Stimulated activated CD4-positive, alpha-beta T cell treated with anti-CD3 and anti-CD28 coated beads, Interleukin-15, amount 100 ng/mL, for 48 hours (primary cell): ENCODE results near the gene EPC1.
A peak's percentile ranks its signal among the peaks of the same experiment; 100 is the strongest.
"Not testable (repeated sequence)": the region's sequence is repeated elsewhere in the genome, so short reads cannot be mapped to it uniquely, and the experiment has no call there.

Source experiments
- DNase-seq, 2 donors: peaks; one replicate each; pipeline ENCODE4 v3.0.0-alpha.2; 2020; ENCODE audit warnings: low read depth in 2 of 2

The EPC1 gene

DNA sequence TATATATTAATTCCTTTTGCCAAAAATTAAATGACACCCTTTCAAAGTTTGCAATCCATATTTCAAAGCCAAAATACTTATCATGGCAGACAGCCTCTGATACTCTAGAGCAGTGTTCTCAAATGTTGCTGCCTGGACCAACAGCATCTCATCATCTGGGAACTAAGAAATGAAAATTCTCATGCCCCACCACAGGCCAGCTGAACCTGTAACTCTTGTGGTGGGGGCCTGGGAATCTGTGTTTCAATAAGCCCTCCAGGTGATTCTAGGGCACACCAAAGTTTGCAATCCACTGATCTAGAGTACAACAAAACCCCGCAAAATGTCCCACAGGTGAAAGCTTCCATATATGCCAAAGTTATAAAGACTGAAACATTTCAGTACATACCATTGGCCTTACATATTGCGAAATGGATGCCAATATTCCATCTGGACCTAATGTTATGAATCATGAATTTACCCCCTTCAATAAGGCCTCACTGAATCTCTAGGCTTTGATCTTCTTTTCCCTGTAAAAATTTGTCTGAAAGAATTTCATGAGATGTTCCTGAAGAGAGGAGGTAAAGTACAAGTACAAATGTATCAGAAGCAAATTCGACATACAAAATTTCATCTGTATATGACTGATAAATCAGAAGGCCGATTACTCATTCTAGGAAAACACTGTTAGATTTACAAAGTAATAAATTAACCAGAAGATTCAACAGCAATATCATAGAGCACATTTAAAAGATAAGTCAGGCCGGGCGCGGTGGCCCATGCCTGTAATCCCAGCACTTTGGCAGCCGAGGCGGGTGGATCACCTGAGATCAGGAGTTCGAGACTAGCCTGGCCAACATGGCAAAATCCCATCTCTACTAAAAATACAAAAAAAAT is 25.3 kb upstream of the EPC1 start:
- no peak for DNase-seq

- DNase-seq, result no peak
Observed at GRCh38 chr10:32371101-32371500, 24.1 kb upstream of the EPC1 start.

DNA sequence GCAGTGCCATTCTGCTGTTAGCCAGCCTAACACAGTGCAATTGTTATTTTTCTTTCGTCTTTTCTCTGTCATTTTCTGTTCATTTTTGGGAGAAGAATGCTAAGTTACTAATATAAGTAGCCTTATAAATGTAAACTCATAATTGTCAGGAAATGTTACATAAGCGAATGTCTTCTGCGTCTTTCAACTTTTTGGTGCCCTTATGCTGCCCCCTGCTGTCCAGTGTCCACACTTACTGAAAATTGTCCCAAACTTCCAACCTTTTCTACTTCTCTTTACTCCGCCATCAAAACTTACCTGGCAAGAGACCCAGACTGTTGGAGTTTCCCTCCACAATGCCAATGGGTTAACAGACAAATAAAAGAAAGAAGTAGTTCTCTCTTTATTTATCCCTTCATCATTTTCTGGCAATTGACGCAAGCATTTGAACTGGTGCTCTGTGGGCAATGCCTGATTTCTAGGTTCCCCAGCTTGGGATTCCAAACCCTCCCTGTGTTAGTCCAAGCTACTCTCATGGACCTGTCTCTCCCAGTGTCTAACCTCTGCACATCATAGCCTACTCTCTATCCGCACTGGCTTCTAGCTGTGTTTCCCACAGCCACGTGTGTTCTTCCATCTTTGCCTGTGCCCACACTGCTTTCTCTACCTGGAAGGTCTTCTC is 21.0 kb upstream of the EPC1 start:
- DNase-seq, result peak; percentile 23 to 65

DNA sequence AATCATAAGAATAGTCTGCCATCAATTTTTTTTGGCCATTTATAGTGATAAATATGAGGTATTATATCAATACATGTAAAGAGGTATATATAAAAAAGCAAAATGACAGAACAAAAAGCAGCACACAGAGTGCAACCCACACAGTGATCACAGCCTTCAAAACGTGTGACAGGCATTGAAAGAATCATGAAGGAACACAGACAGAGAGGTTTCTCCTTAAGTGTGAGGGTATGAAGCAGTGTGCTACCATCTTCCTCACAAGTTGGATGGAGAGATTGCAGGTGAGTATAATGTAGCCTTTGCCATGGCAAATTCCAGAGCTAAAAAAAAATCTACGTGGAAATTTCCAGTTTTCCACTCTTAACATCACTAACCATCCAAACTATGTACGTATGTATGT is 19.6 kb upstream of the EPC1 start:
- DNase-seq, result no peak

GRCh38 chr10:32366111-32366510 is 19.2 kb upstream of the EPC1 start:
- DNase-seq, result no peak

DNA sequence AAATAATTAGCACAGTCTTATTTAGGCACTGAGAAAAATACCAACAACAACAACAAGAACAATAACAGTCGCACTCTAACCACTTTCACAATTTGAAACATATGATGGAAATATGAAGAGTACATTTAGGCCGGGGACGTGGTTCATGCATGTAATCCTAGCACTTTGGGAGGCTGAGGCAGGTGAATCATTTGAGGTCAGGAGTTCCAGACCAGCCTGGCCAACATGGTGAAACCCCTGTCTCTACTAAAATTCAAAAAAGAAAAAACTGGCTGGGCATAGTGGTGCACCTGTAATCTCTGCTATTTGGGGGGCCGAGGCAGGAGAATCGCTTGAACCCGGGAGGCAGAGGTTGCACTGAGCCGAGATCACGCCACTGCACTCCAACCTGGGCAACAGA is 18.4 kb upstream of the EPC1 start:
- not testable (repeated sequence) for DNase-seq

DNA sequence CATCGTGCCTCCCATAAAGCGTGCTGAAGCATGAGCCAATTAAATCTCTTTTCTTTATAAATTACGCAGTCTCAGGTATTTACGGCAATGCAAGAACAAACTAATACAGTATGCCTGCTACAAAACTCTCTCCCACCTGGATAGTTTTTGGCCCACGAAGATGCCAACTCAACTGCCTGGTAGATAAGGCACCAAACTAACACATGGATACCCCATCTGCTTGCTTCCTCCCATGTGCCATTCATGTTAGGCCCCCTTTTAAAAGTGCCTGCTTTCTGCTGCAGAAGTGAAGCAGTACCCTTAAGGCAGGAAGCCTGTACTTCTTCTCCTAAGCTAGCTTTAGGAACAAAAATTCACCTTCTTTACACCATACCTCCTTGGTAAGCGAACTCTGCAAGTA is 15.6 kb upstream of the EPC1 start:
- DNase-seq, result no peak

- no peak for DNase-seq
Observed at GRCh38 chr10:32360884-32361283, 13.9 kb upstream of the EPC1 start.

DNA sequence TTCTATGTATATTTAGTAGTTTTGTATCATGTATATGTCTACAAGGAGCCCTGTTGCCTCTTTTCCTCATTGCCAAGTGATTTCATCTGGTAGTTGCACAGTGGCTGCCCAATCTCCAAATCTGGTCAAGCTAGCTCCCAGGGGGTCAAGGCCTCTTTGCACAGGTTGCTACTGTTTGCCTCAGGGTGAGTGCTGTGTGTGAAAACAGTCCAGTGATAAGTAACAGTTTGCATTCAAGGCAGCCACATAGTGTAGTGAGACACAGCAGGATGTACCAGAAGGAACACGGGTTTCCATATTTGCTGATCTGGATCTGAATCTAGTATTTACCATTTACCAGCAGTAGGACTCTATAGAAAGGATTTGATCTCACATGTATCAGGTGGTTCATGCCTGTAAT is 13.3 kb upstream of the EPC1 start:
- no peak for DNase-seq

DNA sequence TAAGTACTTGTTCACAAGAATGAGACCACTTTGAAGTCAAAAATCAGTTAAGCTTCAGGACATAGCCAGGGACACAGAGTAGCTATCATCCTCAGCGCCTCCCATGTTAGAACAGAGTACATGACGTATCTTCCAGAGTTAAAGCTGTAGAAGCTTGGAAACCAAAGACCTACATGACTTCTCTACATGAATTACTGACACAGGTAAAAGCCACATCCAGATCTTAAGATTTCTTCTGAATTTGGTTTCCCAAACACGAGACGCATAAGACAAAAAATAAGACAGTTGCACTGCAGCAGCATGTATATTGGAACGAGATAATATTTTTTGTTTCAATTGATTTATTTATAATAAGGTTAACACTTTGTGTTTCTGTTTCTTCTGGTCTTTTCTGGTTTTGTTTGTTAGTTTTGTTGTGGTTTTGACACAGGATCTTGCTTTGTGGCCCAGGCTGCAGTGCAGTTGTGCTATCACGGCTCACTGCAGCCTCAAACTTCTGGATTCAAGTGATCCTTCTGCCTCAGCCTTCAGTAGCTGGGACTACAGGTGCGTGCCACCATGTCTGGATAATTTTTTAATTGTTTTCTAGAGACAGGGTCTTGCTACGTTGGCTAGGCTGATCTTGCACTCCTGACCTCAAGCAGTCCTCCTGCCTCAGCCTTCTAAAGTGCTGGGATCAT is 10.2 kb upstream of the EPC1 start:
- no peak for DNase-seq

DNA sequence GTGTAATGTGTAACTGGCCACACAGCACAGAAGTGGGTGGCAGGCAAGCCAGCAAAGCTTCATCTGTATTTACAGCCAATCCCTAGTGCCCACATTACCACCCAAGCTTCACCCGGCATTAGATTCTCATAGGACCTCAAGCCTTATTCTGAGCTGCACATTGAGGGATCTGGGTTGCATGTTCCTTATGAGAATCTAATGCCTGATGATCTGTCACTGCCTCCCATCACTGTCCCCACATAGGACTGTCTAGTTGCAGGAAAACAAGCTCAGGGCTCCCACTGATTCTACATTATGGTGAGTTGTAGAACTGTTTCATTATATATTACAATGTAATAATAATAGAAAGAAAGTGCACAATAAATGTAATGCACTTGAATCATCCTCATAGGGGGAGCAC is 7.7 kb upstream of the EPC1 start:
- DNase-seq, result not testable (repeated sequence)

DNA sequence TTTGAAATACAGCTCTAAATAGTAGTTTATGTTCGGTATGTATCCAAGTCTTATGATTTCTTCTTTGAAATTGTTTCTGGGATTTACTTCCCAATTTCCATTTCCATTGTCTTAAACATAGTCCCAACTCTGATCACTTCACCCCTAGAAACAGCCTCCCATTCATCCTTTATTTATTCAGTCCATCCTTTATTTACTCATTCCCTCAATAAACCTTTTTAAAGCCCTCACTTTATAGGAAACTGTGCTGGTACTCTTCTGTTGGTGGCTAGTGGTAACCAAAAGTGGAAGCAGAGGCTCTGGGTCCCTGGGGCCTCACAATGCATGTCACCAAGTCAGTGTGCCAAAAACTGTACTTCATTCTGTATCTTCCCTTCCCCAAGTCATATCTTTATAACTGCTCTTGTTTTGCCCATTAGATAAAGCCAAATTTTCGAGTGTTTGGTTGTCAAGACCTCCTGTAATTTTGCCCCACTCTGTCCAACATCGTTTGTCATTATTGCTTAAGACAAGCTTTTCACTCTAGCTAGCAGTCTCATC is 3.9 kb upstream of the EPC1 start:
- DNase-seq, result no peak

GRCh38 chr10:32349968-32350738 is 3.2 kb upstream of the EPC1 start:
- DNase-seq, result no peak

DNA sequence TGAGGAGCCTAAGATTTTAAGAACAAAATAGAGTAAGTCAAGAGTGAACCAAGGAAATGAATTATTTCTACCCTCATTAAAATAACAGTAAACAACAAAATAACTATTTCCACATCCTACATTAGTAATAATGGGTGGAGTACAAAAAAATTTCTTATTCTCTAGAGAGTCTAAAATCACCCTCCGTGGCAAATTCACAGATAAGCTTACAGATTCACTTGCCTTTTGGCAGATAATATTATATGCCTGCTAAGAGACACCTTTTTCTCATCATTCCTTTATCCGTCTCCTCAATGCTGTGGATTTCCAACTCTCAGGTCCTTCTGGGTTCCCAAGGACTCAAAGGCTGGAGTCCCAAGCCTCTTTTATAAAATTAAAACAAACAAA is 2.2 kb upstream of the EPC1 start:
- no peak for DNase-seq

DNA sequence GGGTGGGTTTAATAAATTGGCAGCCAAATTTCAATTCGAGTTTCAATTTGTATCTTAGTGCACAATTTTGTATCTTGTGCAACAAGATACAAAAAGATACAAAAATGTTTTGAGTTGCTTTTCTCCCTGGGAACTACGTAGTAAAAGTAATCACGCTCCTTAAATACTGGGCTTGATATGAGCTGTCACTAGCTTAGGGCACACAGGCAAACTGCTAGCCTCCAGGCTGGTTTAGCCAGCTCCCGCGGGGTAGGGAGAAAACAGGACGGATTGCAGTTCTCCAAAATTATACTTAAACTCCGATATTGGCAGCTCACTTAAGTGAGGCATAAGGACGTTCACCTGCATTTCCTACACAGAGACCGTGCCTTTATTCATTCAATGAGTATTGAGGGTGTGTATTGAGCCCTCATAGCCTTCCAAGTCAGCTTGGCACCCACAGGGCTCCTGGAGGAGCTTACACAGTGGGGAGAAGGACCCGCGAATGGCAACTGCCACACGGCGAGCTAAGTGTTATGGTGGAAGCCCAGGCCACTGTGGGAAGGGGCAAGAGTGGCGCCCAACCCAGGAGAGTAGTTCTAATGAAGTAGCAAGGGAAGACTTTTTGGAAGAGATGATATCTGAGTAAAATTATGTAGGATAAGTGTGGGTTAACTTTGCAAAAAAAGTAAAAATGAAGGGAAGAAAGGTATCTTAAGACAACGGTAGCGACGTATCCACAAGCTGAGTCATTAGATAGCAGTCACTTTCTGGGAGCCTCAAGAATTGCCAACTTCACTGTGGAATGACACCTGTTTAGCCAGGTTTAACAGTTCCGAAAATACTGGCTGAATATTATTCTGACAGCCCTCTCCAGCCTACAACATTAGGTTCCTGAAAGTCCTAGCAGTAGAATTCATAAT is 1.6 kb upstream of the EPC1 start:
- no peak for DNase-seq

DNA sequence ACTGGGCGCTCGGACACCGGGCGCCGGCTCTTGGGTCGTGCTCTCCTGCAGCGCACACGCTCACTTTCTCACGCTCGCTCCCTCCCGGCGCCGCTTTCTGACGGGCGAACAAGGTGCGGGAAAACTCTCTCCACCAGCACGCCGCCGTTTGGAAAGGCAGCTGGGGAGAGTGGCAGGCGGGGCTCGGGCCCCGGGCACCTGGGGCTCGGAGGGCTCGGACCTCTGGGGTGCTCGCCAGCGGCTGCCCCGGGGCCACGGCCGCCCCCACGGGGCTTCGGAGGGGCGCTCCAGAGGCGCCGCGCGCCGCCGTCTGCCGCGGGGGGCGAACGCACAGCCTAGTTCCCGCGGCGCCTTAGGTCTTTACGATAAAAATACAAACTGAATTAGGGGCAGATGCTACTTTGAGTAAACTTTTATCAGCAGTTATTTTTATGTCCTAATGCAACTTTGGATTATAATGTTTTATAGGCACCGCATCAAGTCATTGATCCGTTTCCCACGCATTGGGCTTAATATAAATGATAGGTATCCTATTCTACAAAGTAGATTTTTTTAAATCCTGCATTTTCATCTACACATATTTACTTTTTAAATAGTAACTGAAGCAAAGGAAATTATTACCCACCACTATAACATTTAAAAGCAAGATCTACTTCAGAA is 535 bp upstream of the EPC1 start:
- no peak for DNase-seq

DNA sequence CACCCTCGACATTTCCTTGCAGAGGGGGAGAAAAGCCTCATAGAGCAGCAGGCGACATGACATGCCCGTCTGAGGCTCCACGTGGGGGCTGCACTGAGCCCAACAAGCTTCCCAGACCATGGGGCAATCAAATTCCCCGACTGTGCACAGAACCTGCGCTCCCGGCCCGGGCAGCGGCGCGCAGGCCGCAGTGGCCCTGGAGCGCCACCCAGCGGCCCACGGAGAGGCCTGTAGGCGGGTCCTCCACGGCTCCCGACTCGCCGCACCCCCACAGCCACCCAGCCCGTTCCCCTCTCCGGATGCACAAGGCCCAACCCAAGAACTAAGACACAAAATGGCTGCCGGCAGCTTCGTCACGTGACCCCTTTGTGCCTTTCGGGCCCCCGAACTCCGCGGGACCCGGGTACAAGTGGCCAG is 816 bp downstream of the EPC1 start:
- DNase-seq, result peak; percentile 94 to 95

DNA sequence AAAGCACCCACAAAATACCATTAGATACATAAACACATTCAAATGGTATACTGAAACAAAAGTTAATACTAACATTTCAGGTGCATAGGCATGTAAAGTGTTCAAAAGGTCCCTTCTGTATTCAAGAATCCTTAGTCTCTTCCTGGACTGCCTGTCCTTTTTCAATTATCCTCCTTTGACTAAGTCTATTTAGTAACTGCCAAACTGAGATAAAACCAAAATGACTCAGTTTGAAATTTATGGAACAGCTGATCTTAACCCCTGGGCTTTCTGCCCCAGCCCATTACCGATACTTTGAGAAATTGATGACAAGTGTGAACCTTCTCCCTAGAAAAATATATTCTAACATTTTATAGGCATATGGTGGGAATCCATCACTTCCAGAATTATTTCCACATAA is 5.4 kb downstream of the EPC1 start:
- no peak for DNase-seq

GRCh38 chr10:32340596-32341180 is 6.3 kb downstream of the EPC1 start:
- DNase-seq, result no peak

GRCh38 chr10:32338262-32338661 is 8.7 kb downstream of the EPC1 start:
- DNase-seq, result no peak
